CD4-positive, alpha-beta T cell treated with Interferon gamma for 1 hour (primary cell): ENCODE results near the gene LGALS9C.
"Not testable (repeated sequence)": the region's sequence is repeated elsewhere in the genome, so short reads cannot be mapped to it uniquely, and the experiment has no call there.

Experiments
- DNase-seq: peaks from one replicate; pipeline ENCODE4 v3.0.0-alpha.2; 2020

The LGALS9C gene

GRCh38 chr17:18542234-18542633 is 65.6 kb downstream of the LGALS9C start:
- DNase-seq: not testable (repeated sequence)

GRCh38 chr17:18542907-18543306 is 66.3 kb downstream of the LGALS9C start:
- not testable (repeated sequence) for DNase-seq
